ENCODE results near the gene LRRC37A3. TPM values are rescaled to one million over a fixed set of nuclear protein-coding genes. Genes with fewer than 3 reads are reported as not detected.
"Not testable (repeated sequence)": the region's sequence is repeated elsewhere in the genome, so short reads cannot be mapped to it uniquely, and the experiment has no call there.

Gene LRRC37A3
- total and polyA plus RNA-seq, 5 donors from 2014 or later, result 0.66 to 82.8 (median 1.3) TPM

DNA sequence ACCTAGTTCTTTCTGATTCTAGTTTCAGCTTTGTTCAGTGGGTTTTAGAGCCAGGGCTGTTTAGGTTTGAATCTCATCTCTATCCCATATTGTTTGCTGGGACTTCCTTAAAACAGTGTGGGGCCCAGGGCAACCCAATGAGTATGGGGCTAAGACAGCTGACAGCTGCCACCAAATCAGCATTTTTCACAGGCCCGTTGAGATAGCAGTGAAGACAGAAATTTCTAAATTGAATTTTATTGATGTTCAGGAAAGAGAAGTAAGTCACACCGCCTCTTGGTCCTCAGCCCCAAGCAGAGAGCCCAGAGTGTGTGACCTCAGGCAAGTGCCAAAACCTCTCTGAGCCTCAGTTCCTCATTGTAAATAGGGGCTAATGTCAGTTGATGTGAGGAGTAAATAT lies 78.3 kb downstream of the LRRC37A3 start:
- H3K9me3 ChIP-seq (ENCODE audit: control insufficient read depth in 2 of 2, low read length in 2 of 2); DNase-seq; H3K36me3 Mint-ChIP-seq; H3K27ac ChIP-seq (ENCODE audit: insufficient read depth, low read length, poor library complexity, severe bottlenecking); H3K27me3 ChIP-seq (ENCODE audit: control insufficient read depth, insufficient read depth, low read length); H3K4me3 ChIP-seq (ENCODE audit: low read depth, low read length); H3K27ac Mint-ChIP-seq; H3K4me1 ChIP-seq (ENCODE audit: control insufficient read depth, insufficient read depth, low read length, poor library complexity, severe bottlenecking); H3K9me3 Mint-ChIP-seq; ATAC-seq (ENCODE audit: low read depth in 2 of 2); H3K4me1 Mint-ChIP-seq; H3K36me3 ChIP-seq (ENCODE audit: control insufficient read depth, insufficient read depth, low read length); H3K27me3 Mint-ChIP-seq: not testable (repeated sequence)
- H3K4me3 Mint-ChIP-seq, result peak overlapping the region in 1 of 4 donors; percentile 54

- not testable (repeated sequence) for H3K27ac ChIP-seq (ENCODE audit: insufficient read depth, low read length, poor library complexity, severe bottlenecking); H3K27ac Mint-ChIP-seq; H3K9me3 ChIP-seq (ENCODE audit: control insufficient read depth in 2 of 2, low read length in 2 of 2); ATAC-seq (ENCODE audit: low read depth in 2 of 2); H3K27me3 ChIP-seq (ENCODE audit: control insufficient read depth, insufficient read depth, low read length); H3K9me3 Mint-ChIP-seq; H3K4me3 ChIP-seq (ENCODE audit: low read depth, low read length); DNase-seq; H3K36me3 Mint-ChIP-seq; H3K27me3 Mint-ChIP-seq; H3K36me3 ChIP-seq (ENCODE audit: control insufficient read depth, insufficient read depth, low read length); H3K4me1 ChIP-seq (ENCODE audit: control insufficient read depth, insufficient read depth, low read length, poor library complexity, severe bottlenecking)
- Mint-ChIP-seq H3K4me1 (peaks cover 0 to 29% (median 16%) of the 10 kb centered on the region in 4 donors), H3K4me3 (peak overlapping the region; percentile 9 to 59 (median 44))
These were observed 80.8 kb downstream of the LRRC37A3 start for GRCh38 chr17:64838513-64838912.

- H3K9me3 Mint-ChIP-seq; H3K36me3 ChIP-seq (ENCODE audit: control insufficient read depth, insufficient read depth, low read length); H3K4me1 ChIP-seq (ENCODE audit: control insufficient read depth, insufficient read depth, low read length, poor library complexity, severe bottlenecking); H3K27me3 ChIP-seq (ENCODE audit: control insufficient read depth, insufficient read depth, low read length); H3K9me3 ChIP-seq (ENCODE audit: control insufficient read depth in 2 of 2, low read length in 2 of 2); H3K36me3 Mint-ChIP-seq; H3K27me3 Mint-ChIP-seq: not testable (repeated sequence)
- DNase-seq (peak; percentile 80 to 91 (median 85)), ATAC-seq (ENCODE audit: low read depth in 2 of 2) (peak; percentile 97)
- Mint-ChIP-seq H3K27ac (peak overlapping the region; percentile 96 to 98 (median 96)), H3K4me3 (peak overlapping the region; percentile 90 to 95 (median 94)), H3K4me1 (peaks cover 0 to 31% (median 16%) of the 10 kb centered on the region in 4 donors)
- Histone ChIP-seq H3K4me3 (ENCODE audit: low read depth, low read length) (peak overlapping the region; percentile 65), H3K27ac (ENCODE audit: insufficient read depth, low read length, poor library complexity, severe bottlenecking) (peak overlapping the region; percentile 79)
These were observed 82.1 kb downstream of the LRRC37A3 start for GRCh38 chr17:64837018-64837761.

DNA sequence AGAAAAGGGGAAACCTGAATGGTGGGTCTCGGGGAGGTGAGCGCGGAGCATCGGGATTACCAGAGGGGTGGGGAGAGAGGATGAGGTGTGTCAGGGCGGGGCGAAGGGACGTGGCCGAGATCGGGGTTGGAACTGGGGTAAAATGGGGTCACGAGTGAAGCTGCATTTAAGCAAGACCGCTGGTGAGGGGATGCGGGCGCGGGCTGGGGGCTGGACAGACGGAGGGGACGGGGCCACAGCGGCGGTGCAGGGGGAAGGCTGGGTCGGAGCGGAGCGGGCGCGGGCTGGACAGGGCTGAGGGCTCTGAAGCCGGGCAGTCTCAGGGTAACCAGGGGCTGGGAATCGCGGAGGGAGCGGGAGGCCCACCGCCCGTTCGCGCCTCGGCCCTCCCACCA lies 82.7 kb downstream of the LRRC37A3 start:
- H3K27me3 ChIP-seq (ENCODE audit: control insufficient read depth, insufficient read depth, low read length); H3K27me3 Mint-ChIP-seq; H3K9me3 ChIP-seq (ENCODE audit: control insufficient read depth in 2 of 2, low read length in 2 of 2); H3K4me1 ChIP-seq (ENCODE audit: control insufficient read depth, insufficient read depth, low read length, poor library complexity, severe bottlenecking); H3K36me3 Mint-ChIP-seq; H3K36me3 ChIP-seq (ENCODE audit: control insufficient read depth, insufficient read depth, low read length); H3K9me3 Mint-ChIP-seq: not testable (repeated sequence)
- Mint-ChIP-seq H3K4me1 (peaks cover 0 to 31% (median 16%) of the 10 kb centered on the region in 4 donors), H3K4me3 (peak overlapping the region; percentile 90 to 95 (median 92)), H3K27ac (peak overlapping the region; percentile 81 to 96 (median 96))
- ATAC-seq (ENCODE audit: low read depth in 2 of 2) (peak in 1 of 2 donors; percentile 2), DNase-seq (peak in 2 of 3 donors; percentile 25 to 46)
- peak overlapping the region; percentile 79 for H3K27ac ChIP-seq (ENCODE audit: insufficient read depth, low read length, poor library complexity, severe bottlenecking)
- H3K4me3 ChIP-seq (ENCODE audit: low read depth, low read length), result peak overlapping the region; percentile 68

GRCh38 chr17:64834060-64834459 lies 85.2 kb downstream of the LRRC37A3 start:
- not testable (repeated sequence) for H3K4me1 ChIP-seq (ENCODE audit: control insufficient read depth, insufficient read depth, low read length, poor library complexity, severe bottlenecking); H3K4me3 ChIP-seq (ENCODE audit: low read depth, low read length); H3K27me3 Mint-ChIP-seq; ATAC-seq (ENCODE audit: low read depth in 2 of 2); DNase-seq; H3K27me3 ChIP-seq (ENCODE audit: control insufficient read depth, insufficient read depth, low read length); H3K27ac ChIP-seq (ENCODE audit: insufficient read depth, low read length, poor library complexity, severe bottlenecking); H3K9me3 Mint-ChIP-seq; H3K36me3 Mint-ChIP-seq; H3K9me3 ChIP-seq (ENCODE audit: control insufficient read depth in 2 of 2, low read length in 2 of 2); H3K36me3 ChIP-seq (ENCODE audit: control insufficient read depth, insufficient read depth, low read length)
- Mint-ChIP-seq H3K4me3 (peak overlapping the region in 2 of 4 donors; percentile 56 to 93), H3K27ac (peak overlapping the region in 1 of 3 donors; percentile 52), H3K4me1 (peaks cover 0 to 42% (median 23%) of the 10 kb centered on the region in 4 donors)

- not testable (repeated sequence) for H3K27ac ChIP-seq (ENCODE audit: insufficient read depth, low read length, poor library complexity, severe bottlenecking); ATAC-seq (ENCODE audit: low read depth in 2 of 2); H3K9me3 ChIP-seq (ENCODE audit: control insufficient read depth in 2 of 2, low read length in 2 of 2); H3K4me1 ChIP-seq (ENCODE audit: control insufficient read depth, insufficient read depth, low read length, poor library complexity, severe bottlenecking); H3K27me3 Mint-ChIP-seq; DNase-seq; H3K27me3 ChIP-seq (ENCODE audit: control insufficient read depth, insufficient read depth, low read length); H3K4me3 ChIP-seq (ENCODE audit: low read depth, low read length); H3K36me3 Mint-ChIP-seq; H3K36me3 ChIP-seq (ENCODE audit: control insufficient read depth, insufficient read depth, low read length); H3K9me3 Mint-ChIP-seq
- Mint-ChIP-seq H3K4me1 (peaks cover 0 to 35% (median 15%) of the 10 kb centered on the region in 4 donors), H3K27ac (peak overlapping the region in 1 of 3 donors; percentile 44), H3K4me3 (peak overlapping the region in 1 of 4 donors; percentile 37)
These were observed 88.6 kb downstream of the LRRC37A3 start for GRCh38 chr17:64830631-64831040.

DNA sequence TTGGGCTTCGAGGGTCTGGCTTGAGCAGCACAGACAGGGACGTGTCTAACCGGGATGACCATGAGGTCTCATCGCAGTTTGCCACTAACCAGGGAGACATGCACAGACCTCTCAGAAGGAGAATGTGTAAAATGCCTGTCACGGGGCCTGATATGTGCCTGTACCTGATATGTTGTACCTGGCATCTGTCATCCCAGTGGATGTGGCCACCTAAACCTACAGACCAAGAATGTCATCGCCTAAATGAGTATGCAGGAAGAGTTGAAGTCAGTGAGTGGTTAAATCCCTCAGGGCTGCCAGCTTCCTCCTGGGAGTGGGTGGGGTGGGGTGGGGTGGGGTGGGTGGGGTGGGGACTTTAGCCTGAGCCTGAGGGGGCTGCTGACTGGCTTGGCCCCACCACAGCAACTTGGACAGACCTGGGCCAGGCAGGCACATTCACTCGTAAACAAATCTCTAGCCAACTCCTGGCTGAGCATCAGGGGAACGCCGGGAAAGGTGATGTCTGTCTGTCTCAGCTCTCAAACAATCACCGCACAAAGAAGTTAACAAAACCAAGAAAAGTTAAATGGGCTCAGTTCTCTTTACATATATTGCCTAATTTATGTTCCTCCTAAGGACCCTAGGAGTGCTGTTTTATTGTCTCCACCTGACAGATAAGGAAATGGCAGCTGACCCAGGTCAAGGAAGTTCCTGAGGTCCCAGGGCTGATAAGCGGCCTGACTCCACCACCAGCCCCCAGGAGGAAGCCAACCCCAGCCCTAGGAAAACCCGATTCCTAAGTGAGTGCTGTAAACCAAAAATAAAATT lies 89.3 kb downstream of the LRRC37A3 start:
- H3K36me3 ChIP-seq (ENCODE audit: control insufficient read depth, insufficient read depth, low read length); H3K27ac Mint-ChIP-seq; H3K27me3 ChIP-seq (ENCODE audit: control insufficient read depth, insufficient read depth, low read length); DNase-seq; H3K4me3 ChIP-seq (ENCODE audit: low read depth, low read length); H3K9me3 Mint-ChIP-seq; H3K36me3 Mint-ChIP-seq; H3K4me3 Mint-ChIP-seq; H3K27me3 Mint-ChIP-seq; H3K27ac ChIP-seq (ENCODE audit: insufficient read depth, low read length, poor library complexity, severe bottlenecking); H3K9me3 ChIP-seq (ENCODE audit: control insufficient read depth in 2 of 2, low read length in 2 of 2); H3K4me1 ChIP-seq (ENCODE audit: control insufficient read depth, insufficient read depth, low read length, poor library complexity, severe bottlenecking); ATAC-seq (ENCODE audit: low read depth in 2 of 2): not testable (repeated sequence)
- H3K4me1 Mint-ChIP-seq, result peaks cover 0 to 30% (median 12%) of the 10 kb centered on the region in 4 donors
